Activated naive CD8-positive, alpha-beta T cell treated with anti-CD3 and anti-CD28 coated beads, Interleukin-2, amount 50 U/mL, for 24 hours (primary cell): Measurements from ENCODE around the gene DOC2A.

Source experiments
- ATAC-seq: fragments of 150-1000 bp; cut with Tn5 transposase; one replicate; pipeline ENCODE4 v1.10.0; 2021
- DNase-seq: peaks from one replicate; pipeline ENCODE4 v3.0.0; 2021
- H3K27ac Mint-ChIP-seq: one replicate; pipeline ENCODE4 v1.8.0; 2021; ENCODE audit warnings: mild to moderate bottlenecking, mixed read lengths
- H3K27me3 Mint-ChIP-seq: one replicate; pipeline ENCODE4 v1.8.0; 2021; ENCODE audit warnings: mixed read lengths
- H3K36me3 Mint-ChIP-seq: one replicate; pipeline ENCODE4 v1.8.0; 2021; ENCODE audit warnings: low read depth, mixed read lengths
- H3K4me1 Mint-ChIP-seq: one replicate; pipeline ENCODE4 v1.8.0; 2021; ENCODE audit warnings: mixed read lengths
- H3K4me3 Mint-ChIP-seq: one replicate; pipeline ENCODE4 v1.8.0; 2021; ENCODE audit warnings: mild to moderate bottlenecking, moderate library complexity, mixed read lengths
- H3K9me3 Mint-ChIP-seq: one replicate; pipeline ENCODE4 v1.8.0; 2021; ENCODE audit warnings: mixed read lengths

Gene DOC2A

GRCh38 chr16:29978564-29979270 lies 32.1 kb downstream of the DOC2A start:
- Mint-ChIP-seq H3K27ac (no peak overlapping the region), H3K9me3 (no peaks in the 10 kb centered on the region), H3K36me3 (peaks cover 33% of the 10 kb centered on the region), H3K27me3 (no peaks in the 10 kb centered on the region), H3K4me1 (peaks cover 25% of the 10 kb centered on the region), H3K4me3 (no peak overlapping the region)
- DNase-seq, result no peak
- no peak for ATAC-seq

- DNase-seq (no peak), ATAC-seq (no peak)
- H3K36me3 Mint-ChIP-seq, result peaks cover 32% of the 10 kb centered on the region
- no peak overlapping the region for H3K27ac Mint-ChIP-seq
- peaks cover 4% of the 10 kb centered on the region for H3K9me3 Mint-ChIP-seq
- peaks cover 29% of the 10 kb centered on the region for H3K4me1 Mint-ChIP-seq
- H3K4me3 Mint-ChIP-seq, result no peak overlapping the region
- no peaks in the 10 kb centered on the region for H3K27me3 Mint-ChIP-seq
These were observed 32.7 kb downstream of the DOC2A start for GRCh38 chr16:29978081-29978480.

- H3K9me3 Mint-ChIP-seq, result peaks cover 8% of the 10 kb centered on the region
- H3K27me3 Mint-ChIP-seq, result no peaks in the 10 kb centered on the region
- peak overlapping the region; percentile 27 for H3K27ac Mint-ChIP-seq
- ATAC-seq (no peak), DNase-seq (no peak)
- H3K36me3 Mint-ChIP-seq, result peaks cover 33% of the 10 kb centered on the region
- H3K4me1 Mint-ChIP-seq, result peaks cover 33% of the 10 kb centered on the region
- no peak overlapping the region for H3K4me3 Mint-ChIP-seq
These were observed 33.6 kb downstream of the DOC2A start for GRCh38 chr16:29977063-29977825.

DNA sequence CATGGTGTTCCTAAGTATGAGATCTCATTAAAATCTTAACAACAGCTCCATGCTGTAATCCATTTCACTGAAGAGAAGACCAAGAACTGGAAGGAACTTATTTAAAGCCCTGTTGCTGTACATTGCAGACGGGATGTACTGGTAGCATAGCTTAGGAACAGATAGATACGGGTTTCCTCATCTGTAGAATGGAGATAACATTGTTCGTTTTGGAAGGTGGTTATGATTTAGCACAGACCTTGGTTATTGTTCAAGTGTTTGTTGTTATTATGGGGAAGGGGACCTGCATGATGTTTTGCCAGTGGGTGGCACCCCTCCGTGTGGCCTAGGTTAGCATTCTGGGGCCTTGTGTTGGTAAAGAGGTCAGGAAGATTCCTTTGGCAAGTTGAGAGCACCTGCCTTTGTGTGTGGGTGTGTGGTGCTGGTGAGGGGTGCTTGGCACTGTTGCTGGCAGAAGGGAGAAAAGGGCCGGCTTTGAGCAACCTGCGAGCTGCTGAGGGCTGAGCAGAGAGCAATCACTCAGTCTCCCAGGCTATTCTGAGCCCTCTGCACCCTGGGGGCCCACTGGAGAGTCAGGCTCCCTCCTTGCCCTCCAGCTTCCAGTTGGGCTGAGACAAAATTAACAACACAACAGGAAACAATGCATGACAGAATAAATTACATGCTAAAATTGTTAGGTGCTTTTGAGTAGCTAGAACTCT lies 34.9 kb downstream of the DOC2A start:
- no peak overlapping the region for H3K27ac Mint-ChIP-seq
- H3K27me3 Mint-ChIP-seq, result no peaks in the 10 kb centered on the region
- ATAC-seq (no peak), DNase-seq (no peak)
- H3K4me1 Mint-ChIP-seq, result peaks cover 33% of the 10 kb centered on the region
- H3K4me3 Mint-ChIP-seq, result peak overlapping the region; percentile 94
- H3K9me3 Mint-ChIP-seq, result peaks cover 8% of the 10 kb centered on the region
- peaks cover 31% of the 10 kb centered on the region for H3K36me3 Mint-ChIP-seq

DNA sequence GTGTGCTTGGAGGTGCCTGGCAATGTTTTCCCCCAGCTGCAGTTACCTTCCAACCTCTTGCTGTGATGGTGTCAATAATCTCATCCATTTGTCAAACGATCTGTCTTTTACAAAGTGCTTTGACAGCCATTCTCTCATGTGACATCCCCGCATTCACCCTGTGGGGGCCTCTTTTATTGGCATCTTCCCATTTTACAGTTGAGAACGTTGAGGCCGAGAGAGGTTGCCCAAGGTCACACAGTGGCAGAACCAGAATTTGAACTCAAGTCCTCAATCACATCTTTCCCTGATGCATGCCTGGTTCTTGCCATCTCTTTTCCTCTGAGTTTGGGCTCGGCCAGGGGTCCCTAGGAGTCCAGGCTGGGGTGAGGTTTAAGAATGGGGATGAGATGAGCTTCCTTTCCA lies 35.7 kb downstream of the DOC2A start:
- H3K36me3 Mint-ChIP-seq, result peaks cover 26% of the 10 kb centered on the region
- H3K4me3 Mint-ChIP-seq, result peak overlapping the region; percentile 94
- no peak for ATAC-seq
- DNase-seq, result no peak
- peaks cover 8% of the 10 kb centered on the region for H3K9me3 Mint-ChIP-seq
- H3K27ac Mint-ChIP-seq, result peak overlapping the region; percentile 93
- H3K4me1 Mint-ChIP-seq, result peaks cover 33% of the 10 kb centered on the region
- no peaks in the 10 kb centered on the region for H3K27me3 Mint-ChIP-seq

DNA sequence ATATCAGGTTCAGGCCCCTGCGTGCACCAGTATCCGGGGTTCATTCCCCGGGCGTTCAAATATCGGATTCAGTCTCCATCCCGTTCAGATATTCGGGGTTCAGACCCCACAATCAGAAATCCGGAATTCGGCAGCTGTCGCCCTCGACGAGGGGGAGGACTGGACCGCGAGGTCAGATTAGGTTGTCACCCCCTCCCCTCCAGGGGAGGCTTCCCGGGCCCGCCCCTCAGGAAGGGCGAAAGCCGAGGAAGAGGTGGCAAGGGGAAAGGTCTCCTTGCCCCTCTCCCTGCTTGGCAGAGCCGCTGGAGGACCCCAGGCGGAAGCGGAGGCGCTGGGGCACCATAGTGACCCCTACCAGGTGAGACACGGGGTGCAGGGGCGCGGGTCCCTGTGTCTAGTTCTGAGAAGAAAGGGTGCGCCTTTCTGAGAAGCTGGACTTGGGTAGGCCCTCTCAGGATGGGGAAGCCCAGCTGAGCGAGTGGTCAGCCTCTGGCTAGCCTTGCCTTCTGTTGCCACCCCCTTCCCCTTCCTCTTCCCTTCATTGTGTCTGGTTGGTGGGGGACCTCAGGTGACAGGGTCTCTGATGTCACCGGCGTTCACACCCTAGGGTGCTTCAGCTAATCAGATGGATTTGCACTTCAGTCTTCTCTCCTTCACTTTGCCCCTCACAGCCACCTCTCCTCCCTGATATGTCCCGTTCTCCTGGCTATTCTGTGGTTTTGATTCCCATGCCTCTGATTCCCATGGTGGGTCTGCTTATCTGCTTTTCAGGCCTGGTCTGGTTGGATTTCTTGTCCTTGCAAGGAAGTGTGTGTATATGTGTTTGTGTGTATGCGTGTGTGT lies 36.3 kb downstream of the DOC2A start:
- Mint-ChIP-seq H3K4me3 (peak overlapping the region; percentile 94), H3K9me3 (peaks cover 8% of the 10 kb centered on the region), H3K36me3 (peaks cover 23% of the 10 kb centered on the region), H3K4me1 (peaks cover 33% of the 10 kb centered on the region), H3K27me3 (no peaks in the 10 kb centered on the region), H3K27ac (peak overlapping the region; percentile 93)
- DNase-seq, result peak; percentile 28
- no peak for ATAC-seq

GRCh38 chr16:29973384-29974246 lies 37.2 kb downstream of the DOC2A start, which contains the start of gene TAOK2:
TAOK2 (plus strand) TSS chr16:29973868; CDS start chr16:29977773, 3,905 bp downstream.
- peaks cover 8% of the 10 kb centered on the region for H3K9me3 Mint-ChIP-seq
- H3K36me3 Mint-ChIP-seq, result peaks cover 18% of the 10 kb centered on the region
- ATAC-seq, result peak; percentile 98
- peak; percentile 98 for DNase-seq
- H3K27ac Mint-ChIP-seq, result peak within 1 kb of the TSS; percentile 93
- H3K4me3 Mint-ChIP-seq, result peak within 1 kb of the TSS; percentile 94
- peaks cover 33% of the 10 kb centered on the region for H3K4me1 Mint-ChIP-seq
- no peaks in the 10 kb centered on the region for H3K27me3 Mint-ChIP-seq

DNA sequence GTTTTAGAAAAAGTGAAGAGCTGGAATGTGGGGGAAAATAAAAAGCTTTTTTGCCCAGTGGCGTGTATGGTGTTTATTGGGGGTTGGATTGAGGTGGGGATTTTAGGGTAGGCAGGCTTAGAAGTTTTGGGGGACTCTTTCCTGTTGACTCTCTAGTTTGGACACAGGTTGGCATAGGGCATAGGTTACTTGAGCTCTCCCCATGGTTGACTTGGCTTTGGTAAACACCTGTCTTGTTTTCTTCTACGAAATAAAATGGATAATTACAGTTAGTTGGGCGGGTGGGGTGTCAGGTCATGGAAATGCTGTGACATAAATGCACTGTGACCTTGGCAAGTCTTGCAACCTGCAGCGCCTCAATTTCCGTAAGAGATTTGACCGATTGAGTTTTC lies 37.8 kb downstream of the DOC2A start:
- Mint-ChIP-seq H3K9me3 (peaks cover 8% of the 10 kb centered on the region), H3K4me3 (peak overlapping the region; percentile 94), H3K4me1 (peaks cover 33% of the 10 kb centered on the region), H3K27ac (peak overlapping the region; percentile 92), H3K27me3 (no peaks in the 10 kb centered on the region), H3K36me3 (peaks cover 15% of the 10 kb centered on the region)
- DNase-seq (no peak), ATAC-seq (no peak)

DNA sequence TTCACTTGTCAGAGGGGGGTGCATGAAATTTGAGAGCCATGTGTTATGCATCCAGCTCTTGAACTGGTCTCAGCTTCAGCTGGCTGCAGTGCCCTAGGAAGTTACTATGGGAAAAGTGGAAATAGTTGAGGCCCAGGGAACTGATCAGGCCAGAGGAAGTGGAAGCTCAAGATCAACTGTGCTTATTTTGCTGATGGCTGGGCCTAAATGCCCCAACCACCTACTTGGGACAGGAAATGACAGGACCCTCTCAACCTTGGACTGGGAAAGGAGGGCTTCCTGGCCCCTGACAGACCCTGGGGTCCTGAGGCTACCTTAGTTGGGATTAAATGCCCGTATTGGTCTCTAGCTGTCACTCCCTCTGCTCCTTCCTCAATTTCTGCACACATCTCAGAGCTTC lies 38.3 kb downstream of the DOC2A start:
- no peak for DNase-seq
- H3K27ac Mint-ChIP-seq, result peak overlapping the region; percentile 92
- no peak for ATAC-seq
- peaks cover 33% of the 10 kb centered on the region for H3K4me1 Mint-ChIP-seq
- H3K27me3 Mint-ChIP-seq, result no peaks in the 10 kb centered on the region
- peaks cover 15% of the 10 kb centered on the region for H3K36me3 Mint-ChIP-seq
- H3K4me3 Mint-ChIP-seq, result no peak overlapping the region
- peaks cover 8% of the 10 kb centered on the region for H3K9me3 Mint-ChIP-seq

DNA sequence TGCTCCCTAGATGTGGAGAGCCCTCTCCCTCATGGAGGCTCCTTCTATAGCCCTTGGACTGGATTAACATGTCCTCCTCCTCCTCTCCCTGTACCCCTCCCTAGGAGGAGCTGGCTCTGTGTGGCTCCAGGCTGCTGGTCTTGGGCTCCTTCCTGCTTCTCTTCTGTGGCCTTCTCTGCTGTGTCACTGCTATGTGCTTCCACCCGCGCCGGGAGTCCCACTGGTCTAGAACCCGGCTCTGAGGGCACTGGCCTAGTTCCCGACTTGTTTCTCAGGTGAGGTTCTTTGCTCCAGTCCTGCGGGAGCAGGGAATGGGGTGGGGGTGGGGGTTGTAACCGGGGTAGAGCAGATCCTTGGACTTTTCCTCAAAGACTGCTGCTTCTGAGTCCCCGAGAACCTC lies 39.5 kb downstream of the DOC2A start:
- DNase-seq, result no peak
- no peak overlapping the region for H3K4me3 Mint-ChIP-seq
- ATAC-seq, result no peak
- peaks cover 8% of the 10 kb centered on the region for H3K9me3 Mint-ChIP-seq
- H3K27me3 Mint-ChIP-seq, result no peaks in the 10 kb centered on the region
- peaks cover 25% of the 10 kb centered on the region for H3K4me1 Mint-ChIP-seq
- peaks cover 15% of the 10 kb centered on the region for H3K36me3 Mint-ChIP-seq
- H3K27ac Mint-ChIP-seq, result no peak overlapping the region

- Mint-ChIP-seq H3K9me3 (peaks cover 5% of the 10 kb centered on the region), H3K4me1 (peaks cover 8% of the 10 kb centered on the region), H3K36me3 (peaks cover 13% of the 10 kb centered on the region), H3K27ac (no peak overlapping the region), H3K4me3 (no peak overlapping the region), H3K27me3 (no peaks in the 10 kb centered on the region)
- ATAC-seq, result no peak
- DNase-seq, result no peak
These were observed 42.6 kb downstream of the DOC2A start for GRCh38 chr16:29968205-29968604.

GRCh38 chr16:29963021-29963743 lies 47.6 kb downstream of the DOC2A start:
- no peak for ATAC-seq

More at GRCh38 chr16:29963021-29963743, 47.6 kb downstream of the DOC2A start:
- peaks cover 17% of the 10 kb centered on the region for H3K4me1 Mint-ChIP-seq
- peak overlapping the region; percentile 85 for H3K27ac Mint-ChIP-seq
- peak overlapping the region; percentile 85 for H3K4me3 Mint-ChIP-seq
- H3K9me3 Mint-ChIP-seq, result no peaks in the 10 kb centered on the region
- no peak for DNase-seq
- H3K27me3 Mint-ChIP-seq, result no peaks in the 10 kb centered on the region
- peaks cover 3% of the 10 kb centered on the region for H3K36me3 Mint-ChIP-seq
